Mononuclear cell (primary cell): ENCODE results near the gene MIER3. TPM values are rescaled to one million over a fixed set of nuclear protein-coding genes. Genes with fewer than 3 reads are reported as not detected.

Experiments used
- H3K27me3 ChIP-seq: 2 replicates; pipeline ENCODE4 v1.6.0; 2011; ENCODE audit warnings: low read length, control low read depth; ENCODE audit not compliant: insufficient read depth
- H3K4me1 ChIP-seq: 2 replicates; pipeline ENCODE4 v1.5.1; 2011; ENCODE audit warnings: mild to moderate bottlenecking, low read length, control low read depth; ENCODE audit not compliant: insufficient read depth
- H3K4me3 ChIP-seq: 2 replicates; pipeline ENCODE4 v1.5.1; 2011; ENCODE audit warnings: mild to moderate bottlenecking, low read length, moderate library complexity
- H3K9me3 ChIP-seq: 2 replicates; pipeline ENCODE4 v1.5.1; 2011; ENCODE audit warnings: low read depth, mild to moderate bottlenecking, control low read depth, low read length
- total RNA-seq: library from RNA; depleted of rRNA; stranded (reverse); fragments of >200 nt; gene quantifications from one replicate; pipeline ENCODE4 v1.2.3, GENCODE V29; 2012

Gene MIER3
- total RNA-seq, 1 donor = 64.3 TPM

DNA sequence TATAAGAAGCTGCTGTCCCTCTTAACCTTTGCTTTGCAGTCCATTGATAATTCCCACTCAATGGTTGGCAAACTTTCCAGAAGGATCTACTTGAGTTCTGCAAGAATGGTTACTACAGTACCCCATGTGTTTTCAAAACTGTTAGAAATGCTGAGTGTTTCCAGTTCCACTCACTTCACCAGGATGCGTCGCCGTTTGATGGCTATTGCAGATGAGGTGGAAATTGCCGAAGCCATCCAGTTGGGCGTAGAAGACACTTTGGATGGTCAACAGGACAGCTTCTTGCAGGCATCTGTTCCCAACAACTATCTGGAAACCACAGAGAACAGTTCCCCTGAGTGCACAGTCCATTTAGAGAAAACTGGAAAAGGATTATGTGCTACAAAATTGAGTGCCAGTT, 70.4 kb downstream of the MIER3 start:
- Histone ChIP-seq H3K27me3 (no peaks in the 10 kb centered on the region), H3K4me1 (no peaks in the 10 kb centered on the region), H3K4me3 (no peak overlapping the region), H3K9me3 (no peaks in the 10 kb centered on the region)

DNA sequence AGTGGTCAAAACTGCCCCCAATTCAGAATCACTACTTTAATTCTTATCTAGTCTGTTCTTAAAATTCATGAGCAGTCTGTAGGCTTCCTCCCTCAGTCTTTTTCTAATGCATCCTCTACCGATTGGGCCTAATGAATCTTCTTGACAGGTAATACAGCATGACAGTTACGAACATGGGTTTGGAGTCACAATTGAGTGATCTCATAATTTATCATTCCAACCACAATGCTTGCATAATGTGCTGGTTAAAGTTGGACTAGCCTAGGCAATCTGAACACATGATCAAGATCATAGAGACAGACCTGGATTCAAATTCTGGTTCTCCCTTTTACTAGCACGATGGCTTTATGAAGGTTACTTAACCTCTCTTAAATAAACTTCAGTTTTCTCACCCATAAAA, 75.6 kb downstream of the MIER3 start:
- Histone ChIP-seq H3K4me3 (no peak overlapping the region), H3K27me3 (no peaks in the 10 kb centered on the region), H3K4me1 (peaks cover 3% of the 10 kb centered on the region), H3K9me3 (no peaks in the 10 kb centered on the region)

DNA sequence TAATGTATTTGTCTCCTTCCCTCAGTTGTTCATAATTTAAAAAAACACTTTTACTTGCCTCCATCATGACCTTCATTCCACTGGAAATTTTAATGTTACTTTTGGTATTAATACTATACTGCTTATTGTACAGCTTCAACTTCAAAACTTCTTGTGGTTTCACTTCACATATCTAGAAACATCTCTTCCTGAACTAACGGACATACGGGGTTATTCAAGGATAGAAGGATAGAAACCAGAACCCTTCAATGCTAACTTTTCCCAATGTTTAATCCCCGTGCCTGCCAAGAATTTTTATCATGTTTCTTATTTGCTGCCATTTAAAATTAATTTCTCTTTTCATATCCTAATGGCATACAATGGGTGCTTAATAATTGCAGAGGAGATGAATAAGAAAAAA, 78.9 kb downstream of the MIER3 start:
- H3K9me3 ChIP-seq = no peaks in the 10 kb centered on the region
- no peaks in the 10 kb centered on the region for H3K27me3 ChIP-seq
- H3K4me1 ChIP-seq = peaks cover 3% of the 10 kb centered on the region
- no peak overlapping the region for H3K4me3 ChIP-seq

DNA sequence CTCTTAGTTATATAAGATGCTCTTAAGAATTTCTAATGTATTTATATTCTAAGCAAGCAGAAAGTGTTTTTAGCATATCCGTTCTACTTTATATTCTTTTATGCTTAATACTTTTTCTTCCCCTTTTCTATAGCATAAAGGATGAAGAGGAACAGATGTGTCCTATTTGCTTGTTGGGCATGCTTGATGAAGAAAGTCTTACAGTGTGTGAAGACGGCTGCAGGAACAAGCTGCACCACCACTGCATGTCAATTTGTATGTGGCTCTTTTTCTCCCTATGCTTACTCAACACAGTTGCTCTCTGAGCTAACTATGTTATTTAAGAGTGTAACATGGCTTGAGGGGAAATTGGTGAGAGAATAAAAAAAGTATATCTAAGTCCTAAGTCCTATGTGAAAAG, 80.1 kb downstream of the MIER3 start:
- Histone ChIP-seq H3K27me3 (no peaks in the 10 kb centered on the region), H3K4me1 (peaks cover 3% of the 10 kb centered on the region), H3K9me3 (no peaks in the 10 kb centered on the region), H3K4me3 (no peak overlapping the region)

Other genes with a start within 250 kb of the MIER3 start
- 125 TPM for gene MAP3K1, start 136.6 kb downstream of the MIER3 start, total RNA-seq
- gene SETD9, start 42.5 kb downstream of the MIER3 start, total RNA-seq = 5.6 TPM
- gene GPBP1, start 221.9 kb upstream of the MIER3 start, total RNA-seq = 218 TPM